HEK293 (cell line): ENCODE measurements around the gene KEAP1.
"Not testable (repeated sequence)": the region's sequence is repeated elsewhere in the genome, so short reads cannot be mapped to it uniquely, and the experiment has no call there.

Experiments used
- CTCF ChIA-PET: fragments of 350-600 bp; formaldehyde crosslinking; extraction: SDS; loops from one replicate; lab custom pipeline; 2021; ENCODE audit warnings: antibody characterized with exemption; lab: Yijun Ruan, JAX
- POLR2A ChIA-PET: fragments of 300-600 bp; formaldehyde crosslinking; extraction: SDS; loops from one replicate; lab custom pipeline; 2020; ENCODE audit warnings: antibody characterized with exemption, inconsistent platforms; lab: Yijun Ruan, JAX
- H3K27ac ChIP-seq: fragments of 200-500 bp; sonication (Bioruptor generic); 2 replicates; pipeline ENCODE4 v1.5.1; 2014; ENCODE audit warnings: low read depth, low read length, control low read depth, inconsistent platforms; ENCODE audit errors: extremely low read depth
- H3K36me3 ChIP-seq, 2 experiments: fragments of 200-500 bp in 1 of 2; sonication (Bioruptor generic) in 1 of 2; 1 replicate in 1 of 2; 2 replicates in 1 of 2; pipeline ENCODE4 v1.5.1; 2014 to 2017; ENCODE audit warnings: inconsistent platforms in 2 of 2, low read length in 2 of 2; ENCODE audit not compliant: control insufficient read depth in 2 of 2, insufficient read depth in 1 of 2
- H3K4me1 ChIP-seq: fragments of 200-500 bp; sonication (Bioruptor generic); 2 replicates; pipeline ENCODE4 v1.5.1; 2014; ENCODE audit warnings: mild to moderate bottlenecking, low read length, inconsistent platforms; ENCODE audit not compliant: control insufficient read depth, insufficient read depth
- H3K4me3 ChIP-seq: 2 replicates; pipeline ENCODE4 v1.5.1; 2011; ENCODE audit warnings: low read depth, mild to moderate bottlenecking, control low read depth, low read length, moderate library complexity
- H3K9me3 ChIP-seq: fragments of 200-500 bp; sonication (Bioruptor generic); 2 replicates; pipeline ENCODE4 v1.5.1; 2014; ENCODE audit warnings: low read depth, low read length, inconsistent platforms; ENCODE audit not compliant: control insufficient read depth, insufficient read depth
- BCL6B ChIP-seq: fragments of 450-650 bp; formaldehyde crosslinking; IDR thresholded peaks from 2 replicates; pipeline ENCODE4 v1.5.1; 2017; ENCODE audit warnings: missing biosample characterization, missing genetic modification characterization
- GFI1B ChIP-seq: fragments of 450-650 bp; formaldehyde crosslinking; IDR thresholded peaks from 2 replicates; pipeline ENCODE4 v1.5.1; 2016; ENCODE audit warnings: missing biosample characterization, missing genetic modification characterization
- MYNN ChIP-seq: fragments of 450-650 bp; formaldehyde crosslinking; IDR thresholded peaks from 2 replicates; pipeline ENCODE4 v1.5.1; 2016; ENCODE audit warnings: missing biosample characterization, missing genetic modification characterization, borderline replicate concordance
- PATZ1 ChIP-seq: fragments of 450-650 bp; formaldehyde crosslinking; IDR thresholded peaks from 2 replicates; pipeline ENCODE4 v1.5.1; 2016; ENCODE audit warnings: missing biosample characterization, missing genetic modification characterization
- PRDM10 ChIP-seq: fragments of 450-650 bp; formaldehyde crosslinking; IDR thresholded peaks from 2 replicates; pipeline ENCODE4 v1.5.1; 2016; ENCODE audit warnings: missing biosample characterization, missing genetic modification characterization
- SETDB1 ChIP-seq: IDR thresholded peaks from one replicate; pipeline ENCODE4 v1.6.1; 2017; ENCODE audit warnings: mild to moderate bottlenecking, low read length, moderate library complexity, mixed read lengths; ENCODE audit not compliant: insufficient read length
- ZNF10 ChIP-seq: fragments of 450-650 bp; formaldehyde crosslinking; IDR thresholded peaks from 2 replicates; pipeline ENCODE4 v1.5.1; 2017; ENCODE audit warnings: missing biosample characterization, missing genetic modification characterization
- ZNF16 ChIP-seq: fragments of 450-650 bp; formaldehyde crosslinking; IDR thresholded peaks from 2 replicates; pipeline ENCODE4 v1.5.1; 2016; ENCODE audit warnings: low read depth, missing biosample characterization, missing genetic modification characterization
- ZNF19 ChIP-seq: fragments of 450-650 bp; formaldehyde crosslinking; IDR thresholded peaks from 2 replicates; pipeline ENCODE4; 2016; ENCODE audit warnings: missing biosample characterization, missing genetic modification characterization, low read depth
- ZNF2 ChIP-seq: fragments of 450-650 bp; formaldehyde crosslinking; IDR thresholded peaks from 2 replicates; pipeline ENCODE4 v1.5.1; 2016; ENCODE audit warnings: missing biosample characterization, missing genetic modification characterization
- ZNF398 ChIP-seq: fragments of 450-650 bp; formaldehyde crosslinking; IDR thresholded peaks from 2 replicates; pipeline ENCODE4 v1.5.1; 2017; ENCODE audit warnings: missing biosample characterization, missing genetic modification characterization
- ZNF501 ChIP-seq: fragments of 450-650 bp; formaldehyde crosslinking; IDR thresholded peaks from 2 replicates; pipeline ENCODE4 v1.5.1; 2016; ENCODE audit warnings: missing biosample characterization, missing genetic modification characterization
- ZNF555 ChIP-seq: fragments of 450-650 bp; formaldehyde crosslinking; conservative IDR thresholded peaks from 2 replicates; pipeline ENCODE4 v1.5.1; 2017; ENCODE audit warnings: missing biosample characterization, mild to moderate bottlenecking, missing genetic modification characterization, inconsistent platforms
- ZNF580 ChIP-seq: fragments of 450-650 bp; formaldehyde crosslinking; IDR thresholded peaks from 2 replicates; pipeline ENCODE4 v1.5.1; 2016; ENCODE audit warnings: missing biosample characterization, missing genetic modification characterization
- ZNF639 ChIP-seq: fragments of 450-650 bp; formaldehyde crosslinking; IDR thresholded peaks from 2 replicates; pipeline ENCODE4 v1.5.1; 2016; ENCODE audit warnings: missing biosample characterization, missing genetic modification characterization
- ZXDB ChIP-seq: fragments of 450-650 bp; formaldehyde crosslinking; IDR thresholded peaks from 2 replicates; pipeline ENCODE4 v1.5.1; 2016; ENCODE audit warnings: missing biosample characterization, missing genetic modification characterization

KEAP1 gene

GRCh38 chr19:10532457-10532856 lies 29.3 kb upstream of the KEAP1 start:
- H3K27ac ChIP-seq: no peak overlapping the region
- ChIA-PET POLR2A (no interaction called here), CTCF (interaction anchor here (0.7 to 1.2 kb wide), 4 partner anchors 9 to 274 kb away, joined by 3 to 6 read pairs (median 3); no protein-coding TSS in a partner anchor)
- no peak for TF ChIP-seq ZNF19 (tag by site-specific recombination)
- TF ChIP-seq SETDB1: peak; percentile 30
- H3K4me1 ChIP-seq: no peaks in the 10 kb centered on the region
- no peaks in the 10 kb centered on the region for H3K36me3 ChIP-seq
- H3K4me3 ChIP-seq: no peak overlapping the region
- H3K9me3 ChIP-seq: no peaks in the 10 kb centered on the region

- peak; percentile 81 for TF ChIP-seq PRDM10
- TF ChIP-seq, all 188 proteins: peak for 1; not testable (repeated sequence) for 187
- H3K9me3 ChIP-seq, H3K36me3 ChIP-seq, H3K4me1 ChIP-seq, POLR2A ChIA-PET, H3K27ac ChIP-seq, H3K4me3 ChIP-seq: not testable (repeated sequence)
- CTCF ChIA-PET: interaction anchor here (0.6 kb wide), 1 partner anchor 558 kb away, joined by 4 read pairs; no protein-coding TSS in a partner anchor
Observed at GRCh38 chr19:10526887-10527286, 23.7 kb upstream of the KEAP1 start.

GRCh38 chr19:10525636-10526035 lies 22.5 kb upstream of the KEAP1 start:
- ChIA-PET CTCF (interaction anchor here (0.6 to 1.2 kb wide), 3 partner anchors 8 to 47 kb away, joined by 3 read pairs; partner anchors contain the start of gene S1PR5), POLR2A (no interaction called here)
- Histone ChIP-seq H3K36me3 (no peaks in the 10 kb centered on the region), H3K9me3 (no peaks in the 10 kb centered on the region), H3K4me1 (no peaks in the 10 kb centered on the region), H3K4me3 (no peak overlapping the region), H3K27ac (no peak overlapping the region)
- no peak for TF ChIP-seq ZNF16
- TF ChIP-seq ZNF580 (tag by site-specific recombination): no peak
- TF ChIP-seq ZNF10 (tag by site-specific recombination): no peak
- no peak for TF ChIP-seq ZNF2 (tag by site-specific recombination)
- TF ChIP-seq MYNN (tag by site-specific recombination): no peak
- no peak for TF ChIP-seq ZNF398 (tag by site-specific recombination)

GRCh38 chr19:10523135-10523636 lies 20.0 kb upstream of the KEAP1 start:
- CTCF ChIA-PET: interaction anchor here (0.6 to 1.7 kb wide), 2 partner anchors 14 to 220 kb away, joined by 4 to 5 read pairs; no protein-coding TSS in a partner anchor
- TF ChIP-seq PATZ1 (no peak), ZNF639 (tag by site-specific recombination) (no peak), ZNF555 (tag by site-specific recombination) (no peak), ZXDB (tag by site-specific recombination) (no peak), ZNF501 (no peak), BCL6B (tag by site-specific recombination) (no peak), GFI1B (no peak)

More at GRCh38 chr19:10523135-10523636, 20.0 kb upstream of the KEAP1 start:
- no peak overlapping the region for H3K4me3 ChIP-seq
- no peaks in the 10 kb centered on the region for H3K36me3 ChIP-seq
- POLR2A ChIA-PET: no interaction called here
- H3K9me3 ChIP-seq: no peaks in the 10 kb centered on the region
- no peak overlapping the region for H3K27ac ChIP-seq
- H3K4me1 ChIP-seq: no peaks in the 10 kb centered on the region
